GM20431 (cell line): ENCODE measurements around the gene SLC35G1.

Experiments used
- in situ Hi-C: fragments of 300-500 bp; cut with MseI, MboI; formaldehyde crosslinking; loops from one replicate; pipeline ENCODE4 v1.15.0; 2020; ENCODE audit warnings: low sequenced_read_pairs; ENCODE audit not compliant: unreplicated experiment

SLC35G1 gene

DNA sequence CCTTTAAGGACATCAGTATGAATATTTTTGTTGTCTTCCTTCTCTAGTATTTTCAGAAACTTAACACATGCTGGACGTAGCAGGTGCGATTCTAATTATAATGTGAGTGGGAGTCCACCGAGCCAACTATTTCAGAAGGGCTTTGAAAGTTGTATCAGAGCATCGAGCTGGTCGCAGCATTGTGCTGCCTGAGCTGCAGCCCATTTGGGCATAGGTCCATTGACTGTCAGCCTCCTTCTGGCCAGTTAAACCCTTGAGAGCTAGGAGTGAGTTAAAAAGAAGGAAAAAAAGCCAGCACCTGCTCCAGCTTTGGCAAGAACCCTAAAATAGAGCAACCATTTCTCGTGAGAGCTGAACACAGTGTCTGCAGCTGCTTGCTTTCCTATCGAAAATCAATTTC is 47.8 kb downstream of the SLC35G1 start:
- in situ Hi-C loops, result no loop called here

DNA sequence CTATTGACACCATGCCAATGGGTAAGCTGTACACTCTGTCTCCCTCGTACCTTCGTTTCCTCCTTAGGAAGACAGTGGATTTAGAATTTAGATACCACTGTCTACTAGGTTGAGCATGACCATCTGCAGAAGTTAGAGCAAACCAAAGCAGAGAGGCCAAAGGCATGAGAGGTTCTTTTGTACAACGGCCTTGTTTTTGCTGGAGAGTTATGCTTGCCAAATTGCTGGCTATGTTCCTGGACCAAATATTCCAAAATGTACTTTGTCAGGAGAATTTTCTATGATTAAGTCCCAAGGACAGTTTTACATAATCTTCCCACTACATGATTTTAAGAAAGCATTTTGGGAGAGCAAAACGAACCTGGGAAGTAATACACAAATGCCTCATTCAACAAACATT is 52.0 kb downstream of the SLC35G1 start:
- in situ Hi-C loops, result no loop called here

DNA sequence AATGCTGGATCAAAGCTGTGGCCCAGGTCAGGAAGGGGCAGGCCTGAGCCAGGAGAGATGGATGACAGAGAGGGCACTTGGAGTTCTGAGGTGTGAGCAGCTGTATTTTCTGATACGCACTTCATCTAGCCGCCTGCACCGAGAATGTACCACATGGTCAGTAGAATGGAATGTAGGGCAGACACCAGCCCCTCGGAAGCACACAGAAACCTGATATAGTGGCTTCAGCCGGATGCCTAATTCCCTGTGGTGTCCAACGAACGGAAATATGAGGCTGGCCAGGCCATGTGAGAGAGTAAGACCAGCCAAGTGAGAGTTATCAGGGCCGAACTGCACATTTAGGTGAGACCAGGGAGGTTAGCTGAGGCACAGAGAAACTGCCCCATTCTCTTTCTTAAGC is 53.3 kb downstream of the SLC35G1 start:
- in situ Hi-C loops, result no loop called here

DNA sequence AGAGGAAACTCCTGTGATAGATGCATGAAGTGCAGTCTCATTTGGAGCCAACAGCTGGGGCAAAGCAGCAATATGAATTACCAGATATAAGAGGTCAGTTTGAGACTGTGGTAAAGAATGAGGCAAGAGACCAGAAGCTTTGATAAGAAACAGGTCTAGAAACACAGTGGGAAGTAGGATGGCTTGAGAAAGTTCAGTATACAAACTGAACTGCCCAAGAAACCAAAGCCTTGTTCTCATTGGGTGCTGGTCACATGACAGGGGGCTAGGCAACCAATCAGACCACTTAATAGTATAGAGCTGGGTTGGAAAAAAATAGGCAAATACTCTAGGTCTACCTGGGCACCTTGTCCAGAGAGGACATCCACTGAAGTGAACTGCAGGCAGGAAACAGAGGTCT is 53.7 kb downstream of the SLC35G1 start:
- in situ Hi-C loops, result no loop called here

DNA sequence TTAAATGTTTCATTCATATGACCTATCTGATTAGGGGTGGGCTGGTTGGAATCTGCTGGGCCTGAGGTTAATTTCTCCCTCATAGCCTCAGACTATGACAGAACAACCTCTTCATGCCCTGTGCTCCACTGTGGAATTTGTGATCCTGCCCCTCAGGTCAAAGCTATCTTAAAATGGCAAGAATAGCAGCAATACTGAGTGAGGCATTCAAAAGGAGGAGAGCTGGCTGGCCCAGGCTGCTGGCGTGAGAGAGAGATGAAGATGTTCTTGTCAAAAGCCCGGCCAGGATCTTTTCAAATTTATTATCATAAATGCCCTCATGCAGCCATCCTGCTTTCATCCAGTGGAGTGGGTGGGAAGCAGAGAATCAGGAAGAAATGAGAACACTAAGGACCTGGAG is 58.1 kb downstream of the SLC35G1 start:
- in situ Hi-C loops, result no loop called here
